HepG2 (cell line): ENCODE measurements around the gene OGFOD3. TPM values are rescaled to one million over a fixed set of nuclear protein-coding genes. Genes with fewer than 3 reads are reported as not detected.
A peak's percentile ranks its signal among the peaks of the same experiment; 100 is the strongest.

Experiments used
- DMTF1 ChIP-seq: sonication (generic); formaldehyde crosslinking; IDR thresholded peaks from 2 replicates; pipeline ENCODE4 v1.4.0; 2020; ENCODE audit warnings: mild to moderate bottlenecking, missing genetic modification reagents
- MIER2 ChIP-seq: IDR thresholded peaks from 2 replicates; pipeline ENCODE4 v1.6.1; 2016; ENCODE audit warnings: missing biosample characterization, missing genetic modification reagents
- RAD21 ChIP-seq: fragments of 450-650 bp; formaldehyde crosslinking; IDR thresholded peaks from 2 replicates; pipeline ENCODE4 v1.5.0; 2020; ENCODE audit warnings: mild to moderate bottlenecking
- SPEN ChIP-seq: sonication (generic); formaldehyde crosslinking; IDR thresholded peaks from 2 replicates; pipeline ENCODE4 v1.5.1; 2020; ENCODE audit warnings: low read depth, mild to moderate bottlenecking, missing genetic modification reagents
- STAG1 ChIP-seq: sonication (generic); formaldehyde crosslinking; IDR thresholded peaks from 2 replicates; pipeline ENCODE4 v1.4.0; 2020; ENCODE audit warnings: missing genetic modification reagents
- U2AF1 ChIP-seq: fragments of 200-400 bp; formaldehyde crosslinking; optimal IDR thresholded peaks from 2 replicates; pipeline ENCODE3; 2017; ENCODE audit warnings: mild to moderate bottlenecking, low read depth, low read length
- ZNF761 ChIP-seq: sonication (generic); formaldehyde crosslinking; conservative IDR thresholded peaks from 2 replicates; pipeline ENCODE4 v1.4.0; 2020; ENCODE audit warnings: mild to moderate bottlenecking, missing genetic modification reagents
- polyA plus RNA-seq, 8 experiments: library from polyadenylated mRNA; depleted of rRNA in 3 of 8; stranded (reverse) in 7 of 8; unstranded in 1 of 8; fragments of >200 nt; fragmentation: Illumina TruSeq in 4 of 8; extraction: Trizol in 4 of 8; gene quantifications; 2 replicates each; pipeline versions ENCODE4 v1.2.1 to v1.2.3, GENCODE V29; 2011 to 2016; ENCODE audit warnings: low read depth in 4 of 8, missing spikeins in 1 of 8, mixed read lengths in 1 of 8; ENCODE audit not compliant: insufficient read depth in 1 of 8
- total RNA-seq, 5 experiments: library from RNA; depleted of rRNA; stranded (reverse); fragments of >200 nt; fragmentation: Illumina TruSeq; extraction: Trizol; gene quantifications; 2 replicates each; pipeline ENCODE4 v1.2.3, GENCODE V29; 2016; ENCODE audit warnings: low read depth in 1 of 5
- TF ChIP-seq, protein P1 (sequence below): sonication (generic); formaldehyde crosslinking; IDR thresholded peaks from 2 replicates; pipeline ENCODE4 v1.8.0; 2022; ENCODE audit warnings: mild to moderate bottlenecking, missing genetic modification reagents; ENCODE audit not compliant: insufficient replicate concordance
- TF ChIP-seq, protein P2 (sequence below): sonication (generic); formaldehyde crosslinking; IDR thresholded peaks from 2 replicates; pipeline ENCODE4 v1.5.0; 2020; ENCODE audit warnings: missing genetic modification reagents
- TF ChIP-seq, protein P3 (sequence below), 2 experiments: fragments of 450-650 bp in 1 of 2; sonication (generic) in 1 of 2; formaldehyde crosslinking in 1 of 2; IDR thresholded peaks; 2 replicates each; pipeline versions ENCODE4 v1.6.1 to v1.8.0; 2016 to 2022; ENCODE audit warnings: antibody characterized with exemption in 1 of 2, mild to moderate bottlenecking in 1 of 2, missing genetic modification reagents in 1 of 2

Gene OGFOD3
- total and polyA plus RNA-seq, 2 of the 13 experiments (the other 11 are each of a cell fraction or from before 2014, with no cell fraction given) = 40.0 to 42.1 TPM

DNA sequence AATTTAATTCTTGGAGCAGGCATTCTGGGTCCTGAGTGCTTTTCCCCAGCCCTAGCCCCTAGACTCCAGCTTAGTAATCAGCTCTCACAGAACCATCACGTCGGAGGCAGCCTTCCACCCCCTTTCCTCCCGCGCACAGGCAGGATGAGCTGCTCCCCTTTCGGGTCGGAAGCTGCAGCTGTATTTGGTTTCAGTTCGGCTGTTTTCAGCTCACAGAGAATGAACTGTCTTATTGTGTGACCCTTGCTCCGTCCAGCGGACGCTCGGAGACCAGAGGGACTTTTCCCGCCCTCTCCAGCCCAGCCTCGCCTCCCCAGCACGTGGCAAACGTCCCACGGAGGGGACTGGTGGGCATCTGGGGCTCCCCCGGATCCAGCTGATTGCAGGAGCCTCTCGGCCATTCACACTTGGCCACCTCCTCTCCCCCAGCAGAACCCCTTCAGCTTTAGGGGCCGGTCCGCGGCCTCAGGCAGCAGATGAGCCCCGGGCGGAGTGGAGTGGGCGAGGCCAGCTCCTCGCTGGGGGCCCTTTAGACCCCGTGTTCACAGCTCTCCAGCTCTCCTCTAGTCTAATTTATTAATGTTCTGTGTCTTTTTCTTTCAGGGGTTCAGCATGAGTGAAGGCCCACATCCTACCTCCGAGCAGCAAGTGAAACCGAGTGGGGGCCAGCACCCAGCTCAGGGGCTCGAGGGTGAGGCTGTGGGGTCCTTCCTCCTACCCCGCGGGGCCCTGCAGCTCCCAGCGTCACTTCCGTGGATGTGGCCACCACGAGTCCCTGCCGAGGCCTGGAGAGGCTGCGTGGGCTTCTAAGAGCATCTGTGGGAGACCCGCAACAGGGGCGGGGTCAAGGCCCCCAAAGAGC lies 47.7 kb downstream of the OGFOD3 start (continued):
- TF ChIP-seq, protein P1, sequence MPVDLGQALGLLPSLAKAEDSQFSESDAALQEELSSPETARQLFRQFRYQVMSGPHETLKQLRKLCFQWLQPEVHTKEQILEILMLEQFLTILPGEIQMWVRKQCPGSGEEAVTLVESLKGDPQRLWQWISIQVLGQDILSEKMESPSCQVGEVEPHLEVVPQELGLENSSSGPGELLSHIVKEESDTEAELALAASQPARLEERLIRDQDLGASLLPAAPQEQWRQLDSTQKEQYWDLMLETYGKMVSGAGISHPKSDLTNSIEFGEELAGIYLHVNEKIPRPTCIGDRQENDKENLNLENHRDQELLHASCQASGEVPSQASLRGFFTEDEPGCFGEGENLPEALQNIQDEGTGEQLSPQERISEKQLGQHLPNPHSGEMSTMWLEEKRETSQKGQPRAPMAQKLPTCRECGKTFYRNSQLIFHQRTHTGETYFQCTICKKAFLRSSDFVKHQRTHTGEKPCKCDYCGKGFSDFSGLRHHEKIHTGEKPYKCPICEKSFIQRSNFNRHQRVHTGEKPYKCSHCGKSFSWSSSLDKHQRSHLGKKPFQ (CRISPR knock-in tag) = peak; percentile 93
- TF ChIP-seq MIER2 (CRISPR knock-in tag) (peak; percentile 77; the same call in 1 of the 2 replicates), RAD21 (CRISPR knock-in tag) (no peak), U2AF1 (no peak), SPEN (CRISPR knock-in tag) (peak; percentile 74; the same call in 1 of the 2 replicates), ZNF761 (CRISPR knock-in tag) (peak; percentile 89; the same call in 1 of the 2 replicates), DMTF1 (CRISPR knock-in tag) (peak; percentile 65; the same call in 1 of the 2 replicates), STAG1 (CRISPR knock-in tag) (no peak)
- TF ChIP-seq, protein P2, sequence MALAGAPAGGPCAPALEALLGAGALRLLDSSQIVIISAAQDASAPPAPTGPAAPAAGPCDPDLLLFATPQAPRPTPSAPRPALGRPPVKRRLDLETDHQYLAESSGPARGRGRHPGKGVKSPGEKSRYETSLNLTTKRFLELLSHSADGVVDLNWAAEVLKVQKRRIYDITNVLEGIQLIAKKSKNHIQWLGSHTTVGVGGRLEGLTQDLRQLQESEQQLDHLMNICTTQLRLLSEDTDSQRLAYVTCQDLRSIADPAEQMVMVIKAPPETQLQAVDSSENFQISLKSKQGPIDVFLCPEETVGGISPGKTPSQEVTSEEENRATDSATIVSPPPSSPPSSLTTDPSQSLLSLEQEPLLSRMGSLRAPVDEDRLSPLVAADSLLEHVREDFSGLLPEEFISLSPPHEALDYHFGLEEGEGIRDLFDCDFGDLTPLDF = peak; percentile 92
- TF ChIP-seq, protein P3, sequence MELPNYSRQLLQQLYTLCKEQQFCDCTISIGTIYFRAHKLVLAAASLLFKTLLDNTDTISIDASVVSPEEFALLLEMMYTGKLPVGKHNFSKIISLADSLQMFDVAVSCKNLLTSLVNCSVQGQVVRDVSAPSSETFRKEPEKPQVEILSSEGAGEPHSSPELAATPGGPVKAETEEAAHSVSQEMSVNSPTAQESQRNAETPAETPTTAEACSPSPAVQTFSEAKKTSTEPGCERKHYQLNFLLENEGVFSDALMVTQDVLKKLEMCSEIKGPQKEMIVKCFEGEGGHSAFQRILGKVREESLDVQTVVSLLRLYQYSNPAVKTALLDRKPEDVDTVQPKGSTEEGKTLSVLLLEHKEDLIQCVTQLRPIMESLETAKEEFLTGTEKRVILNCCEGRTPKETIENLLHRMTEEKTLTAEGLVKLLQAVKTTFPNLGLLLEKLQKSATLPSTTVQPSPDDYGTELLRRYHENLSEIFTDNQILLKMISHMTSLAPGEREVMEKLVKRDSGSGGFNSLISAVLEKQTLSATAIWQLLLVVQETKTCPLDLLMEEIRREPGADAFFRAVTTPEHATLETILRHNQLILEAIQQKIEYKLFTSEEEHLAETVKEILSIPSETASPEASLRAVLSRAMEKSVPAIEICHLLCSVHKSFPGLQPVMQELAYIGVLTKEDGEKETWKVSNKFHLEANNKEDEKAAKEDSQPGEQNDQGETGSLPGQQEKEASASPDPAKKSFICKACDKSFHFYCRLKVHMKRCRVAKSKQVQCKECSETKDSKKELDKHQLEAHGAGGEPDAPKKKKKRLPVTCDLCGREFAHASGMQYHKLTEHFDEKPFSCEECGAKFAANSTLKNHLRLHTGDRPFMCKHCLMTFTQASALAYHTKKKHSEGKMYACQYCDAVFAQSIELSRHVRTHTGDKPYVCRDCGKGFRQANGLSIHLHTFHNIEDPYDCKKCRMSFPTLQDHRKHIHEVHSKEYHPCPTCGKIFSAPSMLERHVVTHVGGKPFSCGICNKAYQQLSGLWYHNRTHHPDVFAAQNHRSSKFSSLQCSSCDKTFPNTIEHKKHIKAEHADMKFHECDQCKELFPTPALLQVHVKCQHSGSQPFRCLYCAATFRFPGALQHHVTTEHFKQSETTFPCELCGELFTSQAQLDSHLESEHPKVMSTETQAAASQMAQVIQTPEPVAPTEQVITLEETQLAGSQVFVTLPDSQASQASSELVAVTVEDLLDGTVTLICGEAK (IDR thresholded peaks at IDR 0.05) = no peak
- TF ChIP-seq, protein P3 (CRISPR knock-in tag; IDR thresholded peaks at IDR 0.05) = peak; percentile 80
